ENCODE measurements around the gene DCAF8L1.

- no peak for TF ChIP-seq GATA3 (IDR thresholded peaks at IDR 0.05; ENCODE audit: low read depth, low read length)
- no peak for TF ChIP-seq GATA2 (IDR thresholded peaks at IDR 0.05; ENCODE audit: low read depth, low read length)
Measured at GRCh38 chrX:27933361-27933760, 47.9 kb downstream of the DCAF8L1 start.

All from SH-SY5Y (cell line).